ENCODE results near the gene APOA5.
A peak's percentile ranks its signal among the peaks of the same experiment; 100 is the strongest.

Gene APOA5

GRCh38 chr11:116788534-116788933 lies 3.1 kb downstream of the APOA5 start:
- no peak for DNase-seq (ENCODE audit: extremely low read depth, low read depth)
- no peak for TF ChIP-seq CTCF (IDR thresholded peaks at IDR 0.05; ENCODE audit: low read depth, low read length)

DNA sequence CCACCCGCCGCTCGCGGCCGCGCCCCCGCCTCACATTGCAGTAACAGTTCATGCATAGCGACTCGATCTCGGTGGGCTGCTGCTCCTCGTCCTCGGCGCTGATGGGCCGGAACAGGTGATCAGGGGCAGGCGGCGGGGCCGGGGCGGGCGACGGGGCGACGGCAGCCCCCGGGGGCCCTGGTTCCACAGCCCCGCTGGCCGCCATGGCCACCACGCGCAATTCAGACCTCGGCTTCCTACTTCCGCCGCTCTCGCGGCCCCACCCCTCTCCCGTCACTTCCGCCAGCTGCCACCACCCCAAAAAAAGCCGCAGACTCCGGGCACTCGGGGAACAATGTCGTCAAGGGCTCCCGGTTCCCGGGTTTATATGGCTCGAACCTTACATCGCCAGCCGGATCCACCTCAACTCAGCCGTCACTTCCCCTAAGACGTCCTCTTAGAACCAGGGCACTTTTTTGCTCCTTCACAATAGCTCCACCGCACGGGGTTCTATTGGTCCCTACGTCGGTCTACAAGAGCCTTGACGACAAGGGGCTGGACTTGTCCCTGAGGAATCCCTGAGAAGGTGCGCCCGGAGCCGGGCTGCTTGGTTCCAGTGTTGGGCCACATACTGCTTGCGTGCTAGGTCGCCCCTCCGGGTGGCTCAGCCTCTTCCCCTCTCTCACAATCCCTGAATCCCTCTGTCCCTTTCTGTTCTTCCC lies 3.7 kb downstream of the APOA5 start, which contains the start of gene ZPR1:
TSS of gene ZPR1 (minus strand) at position 238 of the 701 bp plus-strand sequence. CDS start at position 205, 33 bp downstream.
- TF ChIP-seq CTCF (IDR thresholded peaks at IDR 0.05; ENCODE audit: low read depth, low read length): no peak
- peak; percentile 19 for DNase-seq (ENCODE audit: extremely low read depth, low read depth)

GRCh38 chr11:116787436-116787785 lies 4.3 kb downstream of the APOA5 start:
- TF ChIP-seq CTCF (IDR thresholded peaks at IDR 0.05; ENCODE audit: low read depth, low read length): no peak
- no peak for DNase-seq (ENCODE audit: extremely low read depth, low read depth)

DNA sequence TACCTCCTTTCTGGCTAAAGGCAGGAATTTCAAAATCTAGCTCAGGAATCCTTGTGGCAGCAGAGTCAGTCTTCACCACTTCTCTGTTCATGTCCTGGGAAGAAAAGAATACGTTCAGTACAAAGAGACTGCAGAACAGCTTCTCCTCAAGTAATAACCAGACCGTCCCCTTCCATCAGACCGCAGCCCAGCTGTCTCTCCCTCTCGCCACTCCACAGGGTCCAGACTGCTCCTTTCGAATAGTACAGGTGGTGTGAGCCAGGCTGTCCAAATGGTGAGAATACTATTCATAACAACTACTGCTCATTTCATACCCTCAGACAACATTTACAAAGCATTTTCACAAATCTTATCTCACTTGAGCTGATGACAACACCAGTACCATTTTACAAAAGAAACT lies 4.7 kb downstream of the APOA5 start:
- DNase-seq (ENCODE audit: extremely low read depth, low read depth): no peak
- TF ChIP-seq CTCF (IDR thresholded peaks at IDR 0.05; ENCODE audit: low read depth, low read length): no peak

- DNase-seq (ENCODE audit: extremely low read depth, low read depth): no peak
- TF ChIP-seq CTCF (IDR thresholded peaks at IDR 0.05; ENCODE audit: low read depth, low read length): no peak
Observed at GRCh38 chr11:116786326-116786725, 5.4 kb downstream of the APOA5 start.

DNA sequence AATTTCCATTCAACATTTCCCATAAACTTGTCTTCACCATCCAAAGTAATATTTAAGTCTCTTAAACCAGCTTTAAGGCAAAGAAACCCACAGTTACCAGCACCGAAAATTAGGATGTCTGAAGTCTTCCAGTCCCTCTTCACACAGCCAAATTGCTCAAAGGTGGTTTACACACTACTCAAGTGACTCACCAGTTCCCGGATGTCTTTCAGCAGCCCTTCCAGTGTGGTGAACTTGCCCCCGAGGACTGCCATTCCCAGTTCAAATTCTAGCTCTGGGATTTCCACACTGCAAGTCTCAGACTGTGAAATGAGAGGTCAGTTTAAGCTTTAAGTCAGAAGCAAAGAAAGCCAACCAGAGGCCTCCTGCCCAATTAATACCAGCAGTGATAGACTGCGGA lies 9.0 kb downstream of the APOA5 start:
- peak; percentile 12 for DNase-seq (ENCODE audit: extremely low read depth, low read depth)
- no peak for TF ChIP-seq CTCF (IDR thresholded peaks at IDR 0.05; ENCODE audit: low read depth, low read length)

DNA sequence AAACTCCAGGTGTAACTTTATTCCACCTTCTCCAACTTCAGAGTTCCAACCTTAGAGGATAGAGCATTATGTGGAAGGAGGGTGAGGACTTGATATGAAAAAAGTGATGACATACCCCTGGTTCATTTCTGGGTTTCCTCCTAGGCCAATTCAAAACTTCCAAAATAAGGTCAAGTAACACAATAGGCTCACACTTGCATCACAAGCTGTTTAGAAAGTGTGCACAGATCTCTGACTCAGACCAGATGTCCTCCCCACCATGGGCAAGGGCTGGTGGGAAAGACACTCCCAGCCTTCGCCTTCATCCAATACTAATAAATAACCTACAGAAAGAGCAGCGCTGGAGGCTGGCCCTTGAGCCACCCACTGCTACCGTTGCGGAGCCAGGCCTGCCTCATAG lies 13.1 kb downstream of the APOA5 start:
- DNase-seq (ENCODE audit: extremely low read depth, low read depth): no peak
- TF ChIP-seq CTCF (IDR thresholded peaks at IDR 0.05; ENCODE audit: low read depth, low read length): no peak

Measured in AG09319 (cell line).